Fibroblast of skin of left biceps (primary cell): ENCODE results near the gene CCDC92B.
"Not testable (repeated sequence)": the region's sequence is repeated elsewhere in the genome, so short reads cannot be mapped to it uniquely, and the experiment has no call there.

ENCODE experiments used
- DNase-seq, 2 experiments: peaks; one replicate each; pipeline ENCODE4 v3.0.0-alpha.2; 2013; ENCODE audit warnings: low read depth in 2 of 2

Gene CCDC92B

DNA sequence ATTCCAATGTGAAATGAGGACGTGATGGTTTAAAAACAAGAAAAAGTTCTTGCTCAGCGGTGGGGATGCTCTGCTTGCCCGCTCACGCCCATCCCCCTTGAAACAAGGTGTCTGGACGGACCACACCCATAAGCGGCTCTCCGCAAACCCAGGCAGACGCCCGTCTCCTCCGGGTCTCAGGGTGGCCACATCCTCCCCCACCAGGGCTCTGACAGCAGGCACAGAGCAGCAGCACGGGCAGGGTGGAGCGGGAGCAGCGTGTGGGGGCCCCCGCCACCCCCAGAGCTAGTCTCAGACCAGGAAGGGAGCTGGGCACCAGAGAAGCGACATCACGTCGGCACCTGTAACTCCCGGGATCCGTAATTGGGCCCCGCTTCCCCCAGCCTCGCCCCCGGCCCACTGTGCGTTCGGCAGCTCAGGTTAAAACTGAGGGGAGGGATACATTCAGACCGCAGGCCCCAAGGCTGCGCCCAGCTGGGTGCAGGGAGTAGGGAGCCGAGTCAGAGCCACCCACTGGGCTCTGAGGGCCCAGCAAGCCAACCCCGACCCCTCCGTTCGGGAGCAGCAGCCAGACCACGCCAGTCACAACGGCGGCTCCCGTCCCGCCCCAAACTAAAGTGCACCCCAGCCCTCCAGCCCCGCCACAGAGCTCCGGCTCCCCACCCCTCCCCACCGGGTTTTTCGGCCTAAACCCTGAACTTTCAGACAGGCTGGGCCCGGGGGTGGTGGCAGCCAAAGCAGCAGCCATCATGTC, 59.9 kb downstream of the CCDC92B start:
- no peak for DNase-seq

GRCh38 chr17:2688351-2689342, 60.8 kb downstream of the CCDC92B start:
- DNase-seq = no peak

DNA sequence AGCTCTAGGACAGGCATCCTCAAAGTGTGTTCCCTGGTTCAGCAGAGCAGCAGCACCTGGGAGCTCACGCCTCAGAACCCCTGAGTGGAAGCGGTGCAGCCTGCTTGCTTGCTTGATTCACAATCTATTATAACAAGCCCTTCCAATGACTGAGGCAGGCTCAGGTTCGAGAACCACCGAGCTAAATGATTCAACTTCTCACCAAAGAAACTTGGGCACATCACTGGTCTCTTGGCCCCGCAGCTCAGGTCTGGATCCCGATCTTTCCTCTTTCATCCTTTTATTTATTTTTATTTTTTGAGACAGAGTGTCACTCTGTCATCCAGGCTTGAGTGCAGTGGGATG, 62.4 kb downstream of the CCDC92B start:
- DNase-seq = no peak

- DNase-seq = no peak
Measured at GRCh38 chr17:2685696-2686095, 63.8 kb downstream of the CCDC92B start.

- no peak for DNase-seq
Measured at GRCh38 chr17:2684549-2684948, 64.9 kb downstream of the CCDC92B start.

DNA sequence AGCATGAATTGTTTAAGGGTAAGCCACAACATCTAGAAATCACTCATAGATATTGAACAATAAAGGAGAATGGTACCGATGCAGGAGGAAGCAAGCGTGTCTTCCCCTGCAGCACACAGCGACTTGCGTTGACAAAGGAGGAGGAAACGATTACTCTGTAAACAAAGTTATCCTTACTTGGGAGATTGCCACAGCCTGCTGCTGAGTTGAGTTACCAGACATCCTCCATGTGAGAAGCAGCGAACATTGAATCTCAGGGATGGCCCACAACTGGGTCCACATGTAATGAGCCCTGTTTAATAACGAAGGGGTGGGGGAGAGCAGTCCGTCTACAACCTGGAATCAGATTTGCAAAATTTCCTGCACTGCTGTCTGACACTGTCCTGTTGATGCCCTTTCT, 65.5 kb downstream of the CCDC92B start:
- DNase-seq = no peak

DNA sequence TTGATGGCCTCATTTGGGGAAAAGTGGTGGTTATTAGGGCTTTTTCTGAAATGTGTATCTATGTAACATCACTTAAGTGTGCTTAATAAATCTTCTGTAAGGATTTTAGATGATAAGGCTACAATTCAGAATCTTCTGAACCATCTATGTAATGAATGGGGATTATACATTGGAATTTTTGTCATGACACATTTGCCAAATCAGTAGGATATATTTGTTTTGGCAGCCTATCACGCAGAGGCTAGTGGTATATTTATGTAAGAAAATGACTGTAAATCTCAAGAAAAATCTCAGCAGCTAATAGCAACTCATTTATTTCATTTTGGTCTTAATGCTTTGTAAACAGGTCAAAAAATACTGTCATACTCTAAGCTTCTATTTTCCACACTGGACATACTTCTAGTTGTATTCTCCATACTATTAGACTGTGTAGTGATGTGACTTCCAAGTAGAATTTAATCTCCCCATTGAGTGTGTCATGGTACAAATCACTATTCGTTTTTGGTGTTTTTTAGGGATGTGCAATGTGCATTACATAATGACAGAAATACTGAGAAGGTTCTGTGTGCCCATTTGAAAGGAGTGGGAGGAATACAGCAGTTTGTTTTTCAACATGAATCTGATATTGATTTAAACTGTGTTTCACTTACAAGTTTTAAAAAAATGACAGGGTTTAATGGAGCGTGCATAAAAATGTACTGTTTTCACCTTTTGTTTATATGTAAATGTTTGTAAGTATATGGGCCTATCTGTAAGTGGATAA, 67.1 kb downstream of the CCDC92B start:
- no peak for DNase-seq

DNA sequence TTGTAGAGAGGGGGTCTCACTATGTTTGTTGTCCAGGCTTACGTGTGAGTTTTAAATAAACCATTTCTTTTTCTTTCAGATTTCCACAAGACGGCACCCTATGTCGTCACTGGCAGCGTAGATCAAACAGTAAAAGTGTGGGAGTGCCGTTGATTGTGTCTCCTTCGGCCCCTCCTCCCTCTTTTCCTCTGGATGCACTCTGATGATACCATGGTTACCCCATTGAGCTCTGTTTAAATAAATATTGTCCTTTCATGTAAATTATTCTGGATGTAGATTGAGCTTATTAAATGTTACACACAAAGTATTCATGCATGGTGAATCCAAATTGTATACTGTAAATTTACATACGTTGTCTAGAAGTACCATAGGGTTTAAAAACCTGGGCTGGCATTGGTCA, 67.8 kb downstream of the CCDC92B start:
- DNase-seq = no peak

- no peak for DNase-seq
Measured at GRCh38 chr17:2680961-2681360, 68.5 kb downstream of the CCDC92B start.

- DNase-seq = not testable (repeated sequence)
Measured at GRCh38 chr17:2679247-2679646, 70.2 kb downstream of the CCDC92B start.
